Neuronal stem cell (in vitro differentiated cells): Measurements from ENCODE around the gene MID1. TPM values are rescaled to one million over a fixed set of nuclear protein-coding genes. Genes with fewer than 3 reads are reported as not detected.

ENCODE experiments used
- DNase-seq: peaks from one replicate; pipeline ENCODE4 v3.0.0-alpha.2; 2013; ENCODE audit warnings: low spot score
- H2AFZ ChIP-seq: one replicate; pipeline ENCODE4 v1.6.1; 2013; ENCODE audit warnings: mild to moderate bottlenecking, low read length, inconsistent platforms
- H2AK5ac ChIP-seq: 2 replicates; pipeline ENCODE4 v1.6.1; 2013; ENCODE audit warnings: low read depth, mild to moderate bottlenecking, inconsistent platforms, low read length, moderate library complexity, mixed read lengths
- H2BK120ac ChIP-seq: 2 replicates; pipeline ENCODE4 v1.6.1; 2013; ENCODE audit warnings: low read depth, mild to moderate bottlenecking, inconsistent platforms, low read length, moderate library complexity, mixed read lengths
- H2BK12ac ChIP-seq: one replicate; pipeline ENCODE4 v1.6.1; 2013; ENCODE audit warnings: low read length, inconsistent platforms
- H2BK15ac ChIP-seq: 2 replicates; pipeline ENCODE4 v1.6.1; 2013; ENCODE audit warnings: mild to moderate bottlenecking, low read length, inconsistent platforms, mixed read lengths
- H2BK5ac ChIP-seq: one replicate; pipeline ENCODE4 v1.6.1; 2013; ENCODE audit warnings: inconsistent platforms, mild to moderate bottlenecking, low read length, moderate library complexity
- H3K14ac ChIP-seq: one replicate; pipeline ENCODE4 v1.6.1; 2013; ENCODE audit warnings: low read length, inconsistent platforms
- H3K18ac ChIP-seq: 2 replicates; pipeline ENCODE4 v1.6.1; 2013; ENCODE audit warnings: low read length, inconsistent platforms
- H3K23ac ChIP-seq: 2 replicates; pipeline ENCODE4 v1.6.1; 2013; ENCODE audit warnings: low read depth, mild to moderate bottlenecking, mixed read lengths, low read length, inconsistent platforms; ENCODE audit not compliant: poor library complexity
- H3K27ac ChIP-seq: replicated peaks from 3 replicates; pipeline ENCODE4 v1.5.1; 2013; ENCODE audit warnings: low read length, inconsistent platforms
- H3K27me3 ChIP-seq, 3 experiments: 2 replicates each; pipeline ENCODE4 v1.6.1; 2013; ENCODE audit warnings: low read length in 3 of 3, mild to moderate bottlenecking in 2 of 3, inconsistent platforms in 1 of 3, low read depth in 1 of 3, mixed read lengths in 1 of 3, moderate library complexity in 1 of 3; ENCODE audit not compliant: control insufficient read depth in 3 of 3, insufficient read depth in 3 of 3
- H3K36me3 ChIP-seq, 2 donors: replicated peaks in 1 of 2; 2 replicates each; pipeline ENCODE4 v1.6.1; 2013; ENCODE audit warnings: low read length in 2 of 2; ENCODE audit not compliant: control insufficient read depth in 2 of 2, insufficient read depth in 2 of 2
- H3K4ac ChIP-seq: 2 replicates; pipeline ENCODE4 v1.6.1; 2013; ENCODE audit warnings: inconsistent platforms, mild to moderate bottlenecking, low read length, moderate library complexity
- H3K4me1 ChIP-seq, 2 donors: 1 replicate in 1 of 2; 2 replicates in 1 of 2; pipeline ENCODE4 v1.6.1; 2013; ENCODE audit warnings: low read length in 2 of 2, low read depth in 1 of 2; ENCODE audit not compliant: control insufficient read depth in 2 of 2, insufficient read depth in 1 of 2
- H3K4me2 ChIP-seq: one replicate; pipeline ENCODE4 v1.6.1; 2013; ENCODE audit warnings: mild to moderate bottlenecking, low read length, inconsistent platforms; ENCODE audit not compliant: insufficient read depth, poor library complexity, severe bottlenecking
- H3K4me3 ChIP-seq, 2 donors: 2 replicates each; pipeline ENCODE4 v1.5.1; 2013; ENCODE audit warnings: low read length in 2 of 2, mild to moderate bottlenecking in 2 of 2, inconsistent platforms in 1 of 2, moderate library complexity in 1 of 2
- H3K79me1 ChIP-seq: one replicate; pipeline ENCODE4 v1.6.1; 2013; ENCODE audit warnings: low read depth, mild to moderate bottlenecking, inconsistent platforms, low read length, moderate library complexity
- H3K9ac ChIP-seq: one replicate; pipeline ENCODE4 v1.6.1; 2013; ENCODE audit warnings: mild to moderate bottlenecking, low read depth, low read length, inconsistent platforms; ENCODE audit not compliant: poor library complexity
- H3K9me3 ChIP-seq, 2 donors: replicated peaks in 1 of 2; 2 replicates each; pipeline versions ENCODE3 to v1.6.1; 2013; ENCODE audit warnings: low read length in 2 of 2, mild to moderate bottlenecking in 2 of 2, inconsistent platforms in 1 of 2, low read depth in 1 of 2, mixed read lengths in 1 of 2, moderate library complexity in 1 of 2; ENCODE audit not compliant: control insufficient read depth in 2 of 2, insufficient read depth in 1 of 2
- H4K8ac ChIP-seq: one replicate; pipeline ENCODE4 v1.6.1; 2013; ENCODE audit warnings: low read depth, mild to moderate bottlenecking, inconsistent platforms, low read length, moderate library complexity
- H4K91ac ChIP-seq: one replicate; pipeline ENCODE4 v1.6.1; 2013; ENCODE audit warnings: low read length, low read depth, mild to moderate bottlenecking, inconsistent platforms; ENCODE audit not compliant: poor library complexity
- WGBS, 2 donors: extraction: QIAGEN DNeasy Blood & Tissue Kit; methylation state at CpG; one replicate each; pipeline ENCODE4 v1.1.7; 2013; ENCODE audit warnings: missing lambda C conversion rate in 2 of 2, mixed read lengths in 1 of 2; ENCODE audit not compliant: insufficient read length in 2 of 2, insufficient replicate concordance in 1 of 2; ENCODE audit errors: extremely low coverage in 2 of 2; 5-methylcytosine and 5-hydroxymethylcytosine counted together
- small RNA-seq: library from polyadenylated mRNA; stranded (forward); fragments of <200 nt; extraction: miRNeasy Mini kit (QIAGEN cat#:217004); gene quantifications from one replicate; pipeline ENCODE3, GENCODE V24; 2013; ENCODE audit not compliant: insufficient read depth

MID1 gene

DNA sequence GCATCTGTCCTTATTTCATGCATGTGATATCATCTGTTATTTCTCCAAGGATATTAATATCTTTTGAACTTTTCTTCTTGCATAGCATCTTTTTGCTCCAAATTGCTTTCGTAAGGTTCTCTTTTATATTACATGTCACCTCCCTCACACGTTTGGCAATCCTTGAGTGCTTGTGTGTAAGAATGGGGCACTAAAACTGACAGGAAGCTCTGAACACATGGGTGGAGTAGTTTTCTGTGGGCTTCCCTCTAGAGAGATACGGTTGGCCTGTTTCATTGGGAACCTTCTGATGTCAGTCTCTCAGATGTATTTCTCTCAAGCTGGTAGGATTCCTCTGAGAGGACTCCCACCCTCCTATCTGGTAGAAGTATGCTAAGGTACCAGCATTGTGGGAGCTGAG lies 223.0 kb downstream of the MID1 start:
- H3K4ac ChIP-seq = no peak overlapping the region
- no peak overlapping the region for H2AFZ ChIP-seq
- no peak overlapping the region for H3K27ac ChIP-seq
- no peak overlapping the region for H4K8ac ChIP-seq
- no peak overlapping the region for H3K23ac ChIP-seq
- no peak overlapping the region for H3K4me3 ChIP-seq
- no peaks in the 10 kb centered on the region for H3K9me3 ChIP-seq
- no peak overlapping the region for H3K18ac ChIP-seq
- no peak for DNase-seq
- H2BK15ac ChIP-seq = no peak overlapping the region
- H2BK120ac ChIP-seq = no peak overlapping the region
- no peak overlapping the region for H3K4me2 ChIP-seq
- no peak overlapping the region for H3K14ac ChIP-seq
- no peak overlapping the region for H2AK5ac ChIP-seq
- WGBS, 2 donors = no CpG with 5 or more reads among the region's 3 CpGs
- no peak overlapping the region for H3K9ac ChIP-seq
- H3K4me1 ChIP-seq = no peaks in the 10 kb centered on the region
- no peak overlapping the region for H2BK12ac ChIP-seq
- H3K36me3 ChIP-seq = no peaks in the 10 kb centered on the region
- H2BK5ac ChIP-seq = no peak overlapping the region
- H3K79me1 ChIP-seq = no peaks in the 10 kb centered on the region
- no peak overlapping the region for H4K91ac ChIP-seq
- H3K27me3 ChIP-seq = no peaks in the 10 kb centered on the region

DNA sequence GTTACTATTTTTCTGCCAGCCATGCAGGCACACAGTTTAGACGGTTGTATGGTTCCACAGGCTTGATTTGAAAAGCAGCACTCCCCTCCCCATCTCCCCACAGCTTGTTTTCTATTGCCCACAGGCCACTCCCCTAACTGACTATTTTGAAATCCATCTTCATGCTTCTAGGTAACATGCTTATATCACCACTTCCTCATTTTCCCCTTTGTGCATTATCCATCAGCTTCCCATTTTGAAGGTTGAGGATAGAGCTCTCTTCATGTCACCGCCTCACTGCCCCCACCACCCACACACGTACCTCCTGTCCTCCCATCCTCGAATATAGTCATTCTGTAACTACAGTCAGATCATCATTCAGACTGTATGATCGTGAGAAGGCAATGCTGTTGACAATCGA lies 224.7 kb downstream of the MID1 start:
- H2BK15ac ChIP-seq = no peak overlapping the region
- H4K8ac ChIP-seq = no peak overlapping the region
- H3K23ac ChIP-seq = no peak overlapping the region
- H3K14ac ChIP-seq = no peak overlapping the region
- no CpG with 5 or more reads among the region's 6 CpGs for WGBS, 2 donors
- no peak overlapping the region for H3K9ac ChIP-seq
- no peaks in the 10 kb centered on the region for H3K79me1 ChIP-seq
- H3K18ac ChIP-seq = no peak overlapping the region
- H2BK120ac ChIP-seq = no peak overlapping the region
- H3K4me3 ChIP-seq = no peak overlapping the region
- no peaks in the 10 kb centered on the region for H3K9me3 ChIP-seq
- H3K4me1 ChIP-seq = no peaks in the 10 kb centered on the region
- no peak overlapping the region for H2AK5ac ChIP-seq
- no peak for DNase-seq
- H3K27ac ChIP-seq = no peak overlapping the region
- no peaks in the 10 kb centered on the region for H3K36me3 ChIP-seq
- no peak overlapping the region for H3K4ac ChIP-seq
- H3K27me3 ChIP-seq = no peaks in the 10 kb centered on the region
- no peak overlapping the region for H4K91ac ChIP-seq
- H2BK5ac ChIP-seq = no peak overlapping the region
- no peak overlapping the region for H2AFZ ChIP-seq
- H2BK12ac ChIP-seq = no peak overlapping the region
- H3K4me2 ChIP-seq = no peak overlapping the region

Small RNA genes within 50 kb of the gene (small RNA-seq; reads per million reads assigned to genes)
- gene RNU6-800P = not detected
